ENCODE measurements around the gene SH3GLB1.

GRCh38 chr1:86765674-86766073 is 61.3 kb downstream of the SH3GLB1 start:
- TF ChIP-seq CTCF (IDR thresholded peaks at IDR 0.05; ENCODE audit: insufficient read depth, low read length) = no peak
- no peak for TF ChIP-seq POLR2AphosphoS5 (IDR thresholded peaks at IDR 0.05; ENCODE audit: low read depth)
- no peak for TF ChIP-seq REST (IDR thresholded peaks at IDR 0.05; ENCODE audit: insufficient replicate concordance, low read depth)
- TF ChIP-seq GABPA (IDR thresholded peaks at IDR 0.05; ENCODE audit: low read depth) = no peak
- TF ChIP-seq SPI1 (IDR thresholded peaks at IDR 0.05; ENCODE audit: borderline replicate concordance, low read depth) = no peak

All from HL-60 (cell line).